SK-N-SH (cell line): ENCODE results near the gene ZNF709. TPM values are rescaled to one million over a fixed set of nuclear protein-coding genes. Genes with fewer than 3 reads are reported as not detected.
"Not testable (repeated sequence)": the region's sequence is repeated elsewhere in the genome, so short reads cannot be mapped to it uniquely, and the experiment has no call there.

Source experiments
- CTCF ChIA-PET: fragments of 300-600, 350-600 bp; formaldehyde crosslinking; extraction: SDS; loops from one replicate; lab custom pipeline; 2021; lab: Yijun Ruan, JAX
- POLR2A ChIA-PET: fragments of 350-600 bp; sonication (Branson Sonifier 250); formaldehyde crosslinking; extraction: SDS; loops from one replicate; lab custom pipeline; 2020; ENCODE audit warnings: antibody characterized with exemption, inconsistent platforms; lab: Yijun Ruan, JAX
- DNase-seq: peaks from one replicate; pipeline ENCODE4 v3.0.0; 2012
- H2AFZ ChIP-seq: fragments of 200-600 bp; sonication (generic); 2 replicates; pipeline ENCODE4 v1.8.1; 2016; ENCODE audit warnings: antibody characterized with exemption, mild to moderate bottlenecking, low read depth
- H3F3A ChIP-seq: fragments of 200-600 bp; sonication (generic); replicated peaks from 2 replicates; pipeline ENCODE3; 2016; ENCODE audit warnings: antibody characterized with exemption, mild to moderate bottlenecking; ENCODE audit not compliant: insufficient read depth
- H3K27ac ChIP-seq, 2 experiments: fragments of 200-500 bp in 1 of 2; fragments of 200-600 bp in 1 of 2; sonication (Bioruptor generic) in 1 of 2; sonication (generic), shearing (Covaris generic) in 1 of 2; 2 replicates each; pipeline versions ENCODE4 v1.5.1 to v1.6.1; 2014 to 2016; ENCODE audit warnings: low read depth in 2 of 2, inconsistent platforms in 1 of 2, low read length in 1 of 2, mild to moderate bottlenecking in 1 of 2, mixed read lengths in 1 of 2
- H3K27me3 ChIP-seq: fragments of 200-600 bp; sonication (generic), shearing (Covaris generic); 2 replicates; pipeline ENCODE4 v1.6.1; 2016; ENCODE audit warnings: mixed run types; ENCODE audit not compliant: insufficient read depth
- H3K36me3 ChIP-seq, 2 experiments: fragments of 200-500 bp in 1 of 2; fragments of 200-600 bp in 1 of 2; sonication (Bioruptor generic) in 1 of 2; sonication (generic) in 1 of 2; replicated peaks in 1 of 2; 2 replicates each; pipeline versions ENCODE3 to v1.5.1; 2014 to 2016; ENCODE audit warnings: low read length in 1 of 2, mild to moderate bottlenecking in 1 of 2; ENCODE audit not compliant: insufficient read depth in 2 of 2, control insufficient read depth in 1 of 2
- H3K4me1 ChIP-seq, 2 experiments: fragments of 200-500 bp in 1 of 2; fragments of 200-600 bp in 1 of 2; sonication (Bioruptor generic) in 1 of 2; sonication (generic), shearing (Covaris generic) in 1 of 2; 2 replicates each; pipeline versions ENCODE4 v1.5.1 to v1.6.1; 2014 to 2016; ENCODE audit warnings: low read depth in 1 of 2, low read length in 1 of 2, mixed run types in 1 of 2; ENCODE audit not compliant: insufficient read depth in 2 of 2, control insufficient read depth in 1 of 2
- H3K4me2 ChIP-seq: fragments of 200-600 bp; sonication (generic), shearing (Covaris generic); 2 replicates; pipeline ENCODE4 v1.6.1; 2017; ENCODE audit warnings: mixed run types
- H3K4me3 ChIP-seq, 2 experiments: fragments of 200-500 bp in 1 of 2; fragments of 200-600 bp in 1 of 2; sonication (Bioruptor generic) in 1 of 2; sonication (generic), shearing (Covaris generic) in 1 of 2; 2 replicates each; pipeline versions ENCODE4 v1.5.1 to v1.8.1; 2014 to 2016; ENCODE audit warnings: low read depth in 2 of 2, inconsistent platforms in 1 of 2, low read length in 1 of 2, mild to moderate bottlenecking in 1 of 2, mixed read lengths in 1 of 2, moderate library complexity in 1 of 2
- H3K79me2 ChIP-seq: fragments of 200-600 bp; sonication (generic); 2 replicates; pipeline ENCODE4 v1.8.1; 2017; ENCODE audit warnings: mild to moderate bottlenecking; ENCODE audit not compliant: insufficient read depth
- H3K9ac ChIP-seq: fragments of 200-600 bp; sonication (generic); 2 replicates; pipeline ENCODE4 v1.6.1; 2017; ENCODE audit warnings: mixed run types
- H3K9me2 ChIP-seq: fragments of 200-600 bp; sonication (generic); 2 replicates; pipeline ENCODE4 v1.6.1; 2017; ENCODE audit warnings: mixed run types
- H3K9me3 ChIP-seq: fragments of 200-600 bp; sonication (generic); 2 replicates; pipeline ENCODE4 v1.6.1; 2017; ENCODE audit warnings: mixed run types, mild to moderate bottlenecking, moderate library complexity
- H4K20me1 ChIP-seq: fragments of 200-600 bp; sonication (generic); 2 replicates; pipeline ENCODE4 v1.6.1; 2017; ENCODE audit warnings: mild to moderate bottlenecking, mixed run types; ENCODE audit not compliant: insufficient read depth
- ELF1 ChIP-seq: IDR thresholded peaks from 2 replicates; pipeline ENCODE4 v1.4.0; 2012
- EP300 ChIP-seq, 2 experiments: IDR thresholded peaks; 2 replicates each; pipeline versions ENCODE4 v1.4.0 to v1.6.1; 2012; ENCODE audit warnings: borderline replicate concordance in 1 of 2, low read depth in 1 of 2, low read length in 1 of 2
- FOSL2 ChIP-seq: IDR thresholded peaks from 2 replicates; pipeline ENCODE4 v1.4.0; 2012; ENCODE audit warnings: low read depth, mild to moderate bottlenecking, moderate library complexity, borderline replicate concordance
- FOXM1 ChIP-seq: IDR thresholded peaks from 2 replicates; pipeline ENCODE4 v1.4.0; 2012; ENCODE audit warnings: low read depth, mild to moderate bottlenecking
- GABPA ChIP-seq: IDR thresholded peaks from 2 replicates; pipeline ENCODE4 v1.4.0; 2012; ENCODE audit warnings: low read depth, mild to moderate bottlenecking
- GATA2 ChIP-seq: sonication (generic); formaldehyde crosslinking; IDR thresholded peaks from 2 replicates; pipeline ENCODE4 v1.5.0; 2020; ENCODE audit warnings: mild to moderate bottlenecking, missing genetic modification reagents
- JUND ChIP-seq: IDR thresholded peaks from 2 replicates; pipeline ENCODE4 v1.4.0; 2012
- MEF2A ChIP-seq: IDR thresholded peaks from 2 replicates; pipeline ENCODE4 v1.4.0; 2012; ENCODE audit warnings: low read depth, borderline replicate concordance
- NRF1 ChIP-seq: IDR thresholded peaks from 2 replicates; pipeline ENCODE4 v1.6.1; 2012; ENCODE audit warnings: low read depth, mild to moderate bottlenecking, low read length
- RCOR1 ChIP-seq: fragments of 150-350 bp; IDR thresholded peaks from 2 replicates; pipeline ENCODE4 v1.6.1; 2017; ENCODE audit warnings: antibody characterized with exemption, low read length
- RFX5 ChIP-seq: IDR thresholded peaks from 2 replicates; pipeline ENCODE4 v1.6.1; 2012; ENCODE audit warnings: mild to moderate bottlenecking, improper control_type of control experiment, low read length
- RXRA ChIP-seq: IDR thresholded peaks from 2 replicates; pipeline ENCODE4 v1.4.0; 2012; ENCODE audit warnings: low read depth, mild to moderate bottlenecking, borderline replicate concordance
- TCF12 ChIP-seq: IDR thresholded peaks from 2 replicates; pipeline ENCODE4 v1.4.0; 2012
- YY1 ChIP-seq: IDR thresholded peaks from 2 replicates; pipeline ENCODE4 v1.4.0; 2012; ENCODE audit warnings: low read depth, mild to moderate bottlenecking
- WGBS: methylation state at CpG from one replicate; pipeline ENCODE4 v1.1.6; 2017; ENCODE audit warnings: low lambda C conversion rate; 5-methylcytosine and 5-hydroxymethylcytosine counted together
- polyA plus RNA-seq, 3 experiments: library from polyadenylated mRNA; depleted of rRNA; stranded (reverse); fragments of >200 nt; gene quantifications; 2 replicates each; pipeline ENCODE4 v1.2.3, GENCODE V29; 2012
- TF ChIP-seq, protein P1 (sequence below): fragments of 150-350 bp; IDR thresholded peaks from 2 replicates; pipeline ENCODE4 v1.6.1; 2017; ENCODE audit warnings: antibody characterized with exemption, low read length, low read depth, borderline replicate concordance
- TF ChIP-seq, protein P2 (sequence below): IDR thresholded peaks from 2 replicates; pipeline ENCODE4 v1.4.0; 2012; ENCODE audit warnings: low read depth
- TF ChIP-seq, protein P3 (sequence below): IDR thresholded peaks from 2 replicates; pipeline ENCODE4 v1.6.1; 2012; ENCODE audit warnings: mild to moderate bottlenecking, low read depth, low read length, moderate library complexity
- TF ChIP-seq, protein P4 (sequence below): IDR thresholded peaks from 2 replicates; pipeline ENCODE4 v1.4.0; 2012; ENCODE audit warnings: low read depth, borderline replicate concordance
- TF ChIP-seq, protein P5 (sequence below): fragments of 150-350 bp; IDR thresholded peaks from 2 replicates; pipeline ENCODE4 v1.6.1; 2016; ENCODE audit warnings: mild to moderate bottlenecking, low read depth, low read length
- TF ChIP-seq, protein P6 (sequence below): IDR thresholded peaks from 2 replicates; pipeline ENCODE4; 2012

The ZNF709 gene
- polyA plus RNA-seq, 1 of the 3 experiments (the other 2 are of a cell fraction): 0.64 TPM

DNA sequence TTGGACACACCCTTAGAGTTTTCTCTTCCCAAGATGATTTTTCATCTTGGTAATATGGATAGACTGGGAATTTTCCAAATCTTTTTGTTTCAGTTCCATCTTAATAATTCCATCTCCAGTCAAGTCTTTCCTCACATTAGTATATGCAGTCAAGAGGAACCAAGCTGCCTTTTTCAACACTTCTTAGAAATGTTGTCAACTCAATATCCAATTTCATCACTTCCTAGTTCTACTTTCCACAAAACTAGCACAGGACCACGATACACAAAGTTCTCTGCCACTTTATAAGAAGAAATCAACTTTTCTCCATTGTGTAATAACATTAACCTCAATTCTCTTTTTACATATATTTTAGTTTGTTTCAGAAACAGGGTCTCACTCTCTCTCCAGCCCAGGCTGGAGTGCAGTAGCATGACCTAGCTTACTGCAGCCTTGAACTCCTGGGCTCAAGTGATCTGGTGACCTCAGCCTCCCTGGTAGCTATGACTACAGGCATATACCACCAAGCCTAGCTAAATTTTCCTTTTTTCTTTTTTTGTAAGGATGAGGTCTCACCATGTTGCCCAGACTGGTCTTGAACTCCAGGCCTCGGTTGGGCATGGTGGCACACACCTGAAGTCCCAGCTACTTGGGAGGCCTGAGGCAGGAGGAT lies 59.3 kb downstream of the ZNF709 start:
- TF ChIP-seq, protein P1, sequence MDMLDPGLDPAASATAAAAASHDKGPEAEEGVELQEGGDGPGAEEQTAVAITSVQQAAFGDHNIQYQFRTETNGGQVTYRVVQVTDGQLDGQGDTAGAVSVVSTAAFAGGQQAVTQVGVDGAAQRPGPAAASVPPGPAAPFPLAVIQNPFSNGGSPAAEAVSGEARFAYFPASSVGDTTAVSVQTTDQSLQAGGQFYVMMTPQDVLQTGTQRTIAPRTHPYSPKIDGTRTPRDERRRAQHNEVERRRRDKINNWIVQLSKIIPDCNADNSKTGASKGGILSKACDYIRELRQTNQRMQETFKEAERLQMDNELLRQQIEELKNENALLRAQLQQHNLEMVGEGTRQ: no peak
- TF ChIP-seq, protein P2, sequence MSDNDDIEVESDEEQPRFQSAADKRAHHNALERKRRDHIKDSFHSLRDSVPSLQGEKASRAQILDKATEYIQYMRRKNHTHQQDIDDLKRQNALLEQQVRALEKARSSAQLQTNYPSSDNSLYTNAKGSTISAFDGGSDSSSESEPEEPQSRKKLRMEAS: no peak
- TF ChIP-seq GABPA (no peak), RCOR1 (no peak), GATA2 (CRISPR knock-in tag) (no peak), RFX5 (no peak), EP300 (IDR thresholded peaks at IDR 0.05; ENCODE audit: borderline replicate concordance in 1 of 2, low read depth in 1 of 2, low read length in 1 of 2) (no peak), FOXM1 (no peak), TCF12 (no peak), RXRA (no peak), YY1 (no peak), FOSL2 (no peak), JUND (no peak), MEF2A (no peak), ELF1 (no peak), NRF1 (no peak)
- TF ChIP-seq, protein P3, sequence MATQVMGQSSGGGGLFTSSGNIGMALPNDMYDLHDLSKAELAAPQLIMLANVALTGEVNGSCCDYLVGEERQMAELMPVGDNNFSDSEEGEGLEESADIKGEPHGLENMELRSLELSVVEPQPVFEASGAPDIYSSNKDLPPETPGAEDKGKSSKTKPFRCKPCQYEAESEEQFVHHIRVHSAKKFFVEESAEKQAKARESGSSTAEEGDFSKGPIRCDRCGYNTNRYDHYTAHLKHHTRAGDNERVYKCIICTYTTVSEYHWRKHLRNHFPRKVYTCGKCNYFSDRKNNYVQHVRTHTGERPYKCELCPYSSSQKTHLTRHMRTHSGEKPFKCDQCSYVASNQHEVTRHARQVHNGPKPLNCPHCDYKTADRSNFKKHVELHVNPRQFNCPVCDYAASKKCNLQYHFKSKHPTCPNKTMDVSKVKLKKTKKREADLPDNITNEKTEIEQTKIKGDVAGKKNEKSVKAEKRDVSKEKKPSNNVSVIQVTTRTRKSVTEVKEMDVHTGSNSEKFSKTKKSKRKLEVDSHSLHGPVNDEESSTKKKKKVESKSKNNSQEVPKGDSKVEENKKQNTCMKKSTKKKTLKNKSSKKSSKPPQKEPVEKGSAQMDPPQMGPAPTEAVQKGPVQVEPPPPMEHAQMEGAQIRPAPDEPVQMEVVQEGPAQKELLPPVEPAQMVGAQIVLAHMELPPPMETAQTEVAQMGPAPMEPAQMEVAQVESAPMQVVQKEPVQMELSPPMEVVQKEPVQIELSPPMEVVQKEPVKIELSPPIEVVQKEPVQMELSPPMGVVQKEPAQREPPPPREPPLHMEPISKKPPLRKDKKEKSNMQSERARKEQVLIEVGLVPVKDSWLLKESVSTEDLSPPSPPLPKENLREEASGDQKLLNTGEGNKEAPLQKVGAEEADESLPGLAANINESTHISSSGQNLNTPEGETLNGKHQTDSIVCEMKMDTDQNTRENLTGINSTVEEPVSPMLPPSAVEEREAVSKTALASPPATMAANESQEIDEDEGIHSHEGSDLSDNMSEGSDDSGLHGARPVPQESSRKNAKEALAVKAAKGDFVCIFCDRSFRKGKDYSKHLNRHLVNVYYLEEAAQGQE: no peak
- TF ChIP-seq, protein P4, sequence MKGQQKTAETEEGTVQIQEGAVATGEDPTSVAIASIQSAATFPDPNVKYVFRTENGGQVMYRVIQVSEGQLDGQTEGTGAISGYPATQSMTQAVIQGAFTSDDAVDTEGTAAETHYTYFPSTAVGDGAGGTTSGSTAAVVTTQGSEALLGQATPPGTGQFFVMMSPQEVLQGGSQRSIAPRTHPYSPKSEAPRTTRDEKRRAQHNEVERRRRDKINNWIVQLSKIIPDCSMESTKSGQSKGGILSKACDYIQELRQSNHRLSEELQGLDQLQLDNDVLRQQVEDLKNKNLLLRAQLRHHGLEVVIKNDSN: no peak
- TF ChIP-seq, protein P5, sequence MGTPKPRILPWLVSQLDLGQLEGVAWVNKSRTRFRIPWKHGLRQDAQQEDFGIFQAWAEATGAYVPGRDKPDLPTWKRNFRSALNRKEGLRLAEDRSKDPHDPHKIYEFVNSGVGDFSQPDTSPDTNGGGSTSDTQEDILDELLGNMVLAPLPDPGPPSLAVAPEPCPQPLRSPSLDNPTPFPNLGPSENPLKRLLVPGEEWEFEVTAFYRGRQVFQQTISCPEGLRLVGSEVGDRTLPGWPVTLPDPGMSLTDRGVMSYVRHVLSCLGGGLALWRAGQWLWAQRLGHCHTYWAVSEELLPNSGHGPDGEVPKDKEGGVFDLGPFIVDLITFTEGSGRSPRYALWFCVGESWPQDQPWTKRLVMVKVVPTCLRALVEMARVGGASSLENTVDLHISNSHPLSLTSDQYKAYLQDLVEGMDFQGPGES: no peak
- TF ChIP-seq, protein P6, sequence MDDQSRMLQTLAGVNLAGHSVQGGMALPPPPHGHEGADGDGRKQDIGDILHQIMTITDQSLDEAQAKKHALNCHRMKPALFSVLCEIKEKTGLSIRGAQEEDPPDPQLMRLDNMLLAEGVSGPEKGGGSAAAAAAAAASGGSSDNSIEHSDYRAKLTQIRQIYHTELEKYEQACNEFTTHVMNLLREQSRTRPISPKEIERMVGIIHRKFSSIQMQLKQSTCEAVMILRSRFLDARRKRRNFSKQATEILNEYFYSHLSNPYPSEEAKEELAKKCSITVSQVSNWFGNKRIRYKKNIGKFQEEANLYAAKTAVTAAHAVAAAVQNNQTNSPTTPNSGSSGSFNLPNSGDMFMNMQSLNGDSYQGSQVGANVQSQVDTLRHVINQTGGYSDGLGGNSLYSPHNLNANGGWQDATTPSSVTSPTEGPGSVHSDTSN: no peak
- TF ChIP-seq, all 33 proteins: peak for 0
- POLR2A ChIA-PET: no interaction called here

DNA sequence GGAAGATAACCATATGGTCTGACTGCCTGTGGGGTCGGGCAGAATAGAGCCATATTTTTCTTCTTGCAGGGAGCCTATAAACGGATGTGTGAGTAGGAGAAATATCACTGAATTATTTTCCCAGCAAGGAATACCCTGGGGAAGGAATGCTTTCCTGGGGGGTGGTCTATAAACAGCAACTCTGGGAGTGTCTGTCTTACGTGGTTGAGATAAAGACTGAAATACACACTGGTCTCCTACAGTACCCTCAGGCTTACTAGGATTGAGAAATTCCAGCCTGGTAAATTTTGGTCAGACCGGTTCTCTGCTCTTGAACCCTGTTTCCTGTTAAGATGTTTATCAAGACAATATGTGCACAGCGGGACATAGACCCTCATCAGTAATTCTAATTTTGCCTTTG lies 67.3 kb downstream of the ZNF709 start:
- POLR2A ChIA-PET, H4K20me1 ChIP-seq, H3K9ac ChIP-seq, H3K27ac ChIP-seq, H3K4me1 ChIP-seq, H3K9me2 ChIP-seq, H3K27me3 ChIP-seq, H3K9me3 ChIP-seq, H2AFZ ChIP-seq, DNase-seq, H3K4me3 ChIP-seq, H3F3A ChIP-seq, H3K79me2 ChIP-seq, H3K4me2 ChIP-seq, H3K36me3 ChIP-seq, CTCF ChIA-PET: not testable (repeated sequence)
- WGBS: 60% methylated on average over 5 of the region's 5 CpGs

More for the DNA sequence above, 59.3 kb downstream of the ZNF709 start:
- peaks cover 6 to 20% of the 10 kb centered on the region in 2 experiments for H3K36me3 ChIP-seq
- no peaks in the 10 kb centered on the region for H3K27me3 ChIP-seq
- 70% methylated on average over 2 of the region's 2 CpGs for WGBS
- CTCF ChIA-PET: no interaction called here
- no peak overlapping the region for H3K27ac ChIP-seq
- H3F3A ChIP-seq: no peaks in the 10 kb centered on the region
- H2AFZ ChIP-seq: no peak overlapping the region
- DNase-seq: no peak
- no peak overlapping the region for H3K4me3 ChIP-seq
- no peaks in the 10 kb centered on the region for H3K9me2 ChIP-seq
- no peaks in the 10 kb centered on the region for H3K79me2 ChIP-seq
- no peaks in the 10 kb centered on the region; the same call in 1 of the 2 replicates for H3K9me3 ChIP-seq
- no peak overlapping the region for H3K4me2 ChIP-seq
- H4K20me1 ChIP-seq: no peaks in the 10 kb centered on the region
- no peak overlapping the region for H3K9ac ChIP-seq
- no peaks in the 10 kb centered on the region for H3K4me1 ChIP-seq
